Stimulated activated CD8-positive, alpha-beta memory T cell treated with anti-CD3 and anti-CD28 coated beads, Interleukin-2, amount 100 ng/mL, for 48 hours (primary cell): ENCODE data around the gene MGA.

Experiments used
- DNase-seq, 2 donors: peaks; one replicate each; pipeline ENCODE4 v3.0.0-alpha.2; 2020; ENCODE audit warnings: low read depth in 2 of 2

Gene MGA

GRCh38 chr15:41806291-41807181 is 146.3 kb downstream of the MGA start:
- no peak for DNase-seq

DNA sequence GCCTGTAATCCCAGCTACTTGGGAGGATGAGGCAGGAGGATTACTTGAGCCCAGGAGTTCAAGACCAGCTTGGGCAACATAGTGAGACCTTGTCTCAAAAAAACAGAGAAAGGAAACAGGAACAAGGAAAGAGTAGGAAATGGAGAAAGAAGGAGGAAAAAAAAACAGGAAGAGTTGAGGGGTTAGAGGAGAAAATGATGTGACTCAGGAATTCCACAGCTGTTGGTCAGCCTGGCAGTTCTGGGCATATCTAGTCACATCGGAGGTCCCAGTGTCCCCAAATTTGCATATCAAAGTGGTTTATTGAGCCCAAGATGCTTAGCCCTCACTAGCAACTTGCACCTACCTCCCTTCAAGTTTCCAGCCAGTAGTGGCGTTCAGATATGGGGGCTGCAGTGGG is 148.9 kb downstream of the MGA start:
- DNase-seq: no peak

GRCh38 chr15:41809526-41810220 is 149.5 kb downstream of the MGA start:
- DNase-seq: no peak

DNA sequence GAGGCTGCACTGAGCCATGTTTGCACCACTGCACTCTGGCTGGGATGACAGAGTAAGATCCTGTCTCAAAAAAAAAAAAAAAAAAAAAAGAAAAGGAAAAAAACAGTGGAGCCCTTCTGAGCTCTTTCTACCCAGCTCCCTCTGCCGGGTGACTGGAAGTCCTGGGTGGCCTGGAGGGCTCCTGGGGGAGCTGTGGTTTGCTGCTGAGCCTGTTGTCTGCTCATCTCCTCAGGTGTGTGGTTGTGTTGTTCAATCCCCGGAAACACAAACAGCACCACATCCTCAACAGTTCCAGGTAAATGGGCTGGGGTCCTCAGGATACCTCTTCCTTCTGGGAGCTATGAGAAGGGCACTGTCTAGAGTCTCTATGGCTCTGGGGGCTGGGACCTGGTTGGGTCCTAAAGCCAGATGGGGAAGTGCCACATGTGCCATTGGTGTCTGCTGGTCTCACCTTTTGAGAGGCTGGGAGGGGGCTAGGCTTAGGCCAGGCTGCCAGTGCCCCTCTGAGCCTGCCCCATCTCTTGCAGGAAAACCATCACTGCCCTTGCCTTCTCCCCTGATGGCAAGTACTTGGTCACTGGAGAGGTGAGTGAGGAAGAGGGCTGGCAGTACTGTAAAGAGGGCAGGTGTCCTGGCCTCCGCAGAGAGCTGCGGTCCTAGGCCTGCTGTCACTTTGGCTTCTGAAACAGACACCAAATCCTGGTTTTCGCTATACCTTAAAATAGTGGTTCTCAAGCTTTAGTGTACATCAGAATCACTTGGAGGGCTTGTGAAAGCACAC is 150.6 kb downstream of the MGA start:
- no peak for DNase-seq

DNA sequence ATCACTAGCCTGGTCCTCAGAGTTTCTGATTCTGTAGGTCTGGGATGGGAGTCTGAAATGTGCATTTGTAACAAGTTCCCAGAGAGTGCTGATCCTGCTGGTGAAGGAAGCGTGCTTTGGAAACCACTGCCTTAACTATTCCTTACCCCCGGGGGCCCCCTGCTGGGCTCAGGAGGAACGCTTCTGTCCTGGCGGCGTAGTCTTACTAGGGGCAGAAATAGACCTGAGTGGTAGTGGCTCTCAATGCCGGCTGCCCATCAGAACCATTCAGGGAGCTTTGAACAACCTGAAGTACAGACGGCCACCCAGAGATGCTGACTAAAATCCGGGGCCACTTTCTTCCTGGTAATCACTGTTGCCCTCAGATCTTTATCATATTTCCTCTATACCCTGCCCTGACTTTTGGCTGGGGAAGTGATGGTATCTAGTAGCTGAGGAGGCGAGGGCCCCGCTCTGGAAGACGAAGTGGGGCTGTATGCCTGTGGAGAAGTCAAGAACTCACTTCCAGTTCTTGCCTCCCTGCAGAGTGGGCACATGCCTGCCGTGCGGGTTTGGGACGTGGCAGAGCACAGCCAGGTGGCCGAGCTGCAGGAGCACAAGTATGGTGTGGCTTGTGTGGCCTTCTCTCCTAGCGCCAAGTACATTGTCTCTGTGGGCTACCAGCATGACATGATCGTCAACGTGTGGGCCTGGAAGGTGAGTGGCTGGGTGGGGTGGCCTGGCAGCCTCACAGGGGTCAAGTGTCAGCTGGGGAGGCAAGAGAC is 151.4 kb downstream of the MGA start:
- peak; percentile 43 to 69 for DNase-seq

GRCh38 chr15:41812820-41813375 is 152.7 kb downstream of the MGA start:
- no peak for DNase-seq

- DNase-seq: no peak
These were observed 153.2 kb downstream of the MGA start for GRCh38 chr15:41813426-41813825.

GRCh38 chr15:41814534-41814933 is 154.3 kb downstream of the MGA start:
- DNase-seq: no peak

DNA sequence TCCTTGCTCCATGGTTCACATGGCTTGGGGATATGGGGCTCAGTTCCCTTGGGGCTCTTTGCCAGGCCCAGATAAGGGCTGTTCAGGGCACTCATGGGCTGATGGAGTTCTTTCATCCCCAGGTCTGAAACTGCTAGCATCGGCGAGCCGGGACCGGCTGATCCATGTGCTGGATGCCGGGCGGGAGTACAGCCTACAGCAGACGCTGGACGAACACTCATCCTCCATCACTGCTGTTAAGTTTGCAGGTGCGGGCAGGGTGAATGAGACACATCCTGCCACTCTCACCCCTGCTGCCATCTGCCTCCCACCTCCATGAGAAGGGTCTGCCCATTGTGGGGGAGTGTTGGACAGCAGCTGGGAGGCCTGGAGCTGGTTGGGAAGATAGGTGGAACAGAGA is 156.6 kb downstream of the MGA start:
- DNase-seq: no peak

- no peak for DNase-seq
These were observed 157.1 kb downstream of the MGA start for GRCh38 chr15:41817327-41817726.

DNA sequence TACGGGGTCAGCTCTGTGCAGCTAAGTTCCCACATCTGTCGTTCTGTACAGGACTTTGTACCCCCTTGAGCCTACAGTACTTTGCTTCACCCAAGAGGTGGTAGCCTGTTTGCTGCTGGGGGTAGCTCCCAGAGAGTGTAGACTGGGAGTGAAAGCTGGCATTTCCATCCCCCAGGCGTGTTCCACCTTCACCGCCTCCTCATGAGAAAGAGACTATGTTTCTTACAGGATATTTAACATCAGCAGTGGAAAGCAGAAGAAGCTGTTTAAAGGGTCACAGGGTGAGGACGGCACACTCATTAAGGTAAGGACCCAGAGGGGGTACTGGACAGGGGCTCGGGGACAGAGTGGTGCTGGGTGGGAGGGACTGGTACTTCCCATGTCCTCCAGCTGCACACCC is 157.6 kb downstream of the MGA start:
- no peak for DNase-seq

- no peak for DNase-seq
These were observed 159.3 kb downstream of the MGA start for GRCh38 chr15:41819455-41820050.

- DNase-seq: no peak
These were observed 160.7 kb downstream of the MGA start for GRCh38 chr15:41820791-41821423.

DNA sequence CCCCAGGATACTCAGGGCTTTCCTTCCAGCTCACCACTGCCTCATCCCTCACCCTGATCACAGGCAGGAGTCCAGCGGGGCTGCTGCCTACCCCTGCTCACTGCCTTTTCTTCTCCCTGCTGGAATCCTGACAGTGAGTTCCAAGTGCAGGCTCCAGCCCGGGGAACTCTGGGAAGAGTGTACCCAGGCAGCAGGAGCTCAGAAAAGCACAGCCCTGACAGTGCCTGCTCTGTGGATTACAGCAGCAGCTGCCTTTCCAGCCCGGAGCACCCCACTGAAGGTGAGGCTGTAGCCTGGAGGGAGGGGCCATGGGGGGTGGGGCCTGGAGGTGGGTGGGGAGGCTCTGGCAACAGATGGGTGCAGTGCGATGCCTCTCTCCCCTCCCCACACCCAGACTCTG is 161.6 kb downstream of the MGA start:
- no peak for DNase-seq

DNA sequence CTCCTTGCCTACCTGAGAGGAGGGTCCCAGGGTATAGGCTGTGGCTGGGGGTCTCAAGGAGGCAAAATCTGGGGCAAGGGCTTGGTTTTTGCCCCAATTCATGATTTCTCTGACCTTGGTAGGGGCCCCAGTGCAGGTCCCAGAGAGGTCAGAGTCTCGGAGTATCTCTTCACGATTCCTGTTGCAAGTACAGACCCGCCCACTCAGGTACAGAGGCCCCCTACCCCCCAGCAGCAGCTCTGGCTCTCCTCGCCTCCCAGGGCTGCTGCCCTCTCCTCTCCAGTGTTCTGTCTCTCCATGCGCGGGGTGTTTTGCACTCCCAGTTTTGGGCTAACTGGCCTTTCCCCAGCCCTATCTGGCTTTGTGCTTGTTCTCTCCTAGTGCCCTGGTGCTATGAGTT is 162.3 kb downstream of the MGA start:
- no peak for DNase-seq
